WTC11 (cell line): Measurements from ENCODE around the gene TDRD1. TPM values are rescaled to one million over a fixed set of nuclear protein-coding genes. Genes with fewer than 3 reads are reported as not detected.

ENCODE experiments used
- ATAC-seq: fragments of 200-7000 bp; cut with Tn5 transposase; 2 replicates; pipeline ENCODE4 v1.10.0; 2021; ENCODE audit warnings: mild to moderate bottlenecking, moderate library complexity
- CTCF ChIA-PET: fragments of 300-600 bp; sonication (Branson Sonifier 250); formaldehyde crosslinking; loops from one replicate; lab custom pipeline; 2021; ENCODE audit warnings: antibody characterized with exemption; lab: Charles Lee
- POLR2A ChIA-PET: fragments of 350-600 bp; sonication (Branson Sonifier 250); formaldehyde crosslinking; loops from one replicate; lab custom pipeline; 2021; ENCODE audit warnings: antibody characterized with exemption; lab: Charles Lee
- DNase-seq: peaks from one replicate; pipeline ENCODE4 v3.0.0; 2021; ENCODE audit warnings: low spot score
- H3K27ac Mint-ChIP-seq: 2 replicates; pipeline ENCODE4 v1.8.0; 2021; ENCODE audit warnings: mixed read lengths
- H3K27me3 Mint-ChIP-seq: 2 replicates; pipeline ENCODE4 v1.8.0; 2021; ENCODE audit warnings: low read depth, mild to moderate bottlenecking, moderate library complexity, mixed read lengths
- H3K36me3 Mint-ChIP-seq: 2 replicates; pipeline ENCODE4 v1.8.0; 2021; ENCODE audit warnings: mixed read lengths
- H3K4me1 Mint-ChIP-seq: 2 replicates; pipeline ENCODE4 v1.8.0; 2022; ENCODE audit warnings: mixed read lengths
- H3K4me3 Mint-ChIP-seq: 2 replicates; pipeline ENCODE4 v1.8.0; 2021; ENCODE audit warnings: mild to moderate bottlenecking, moderate library complexity, mixed read lengths
- H3K9me3 Mint-ChIP-seq: 2 replicates; pipeline ENCODE4 v1.8.0; 2021; ENCODE audit warnings: mixed read lengths
- EMX1 ChIP-seq: fragments of 250-450 bp; sonication (Bioruptor Pico); IDR thresholded peaks from 2 replicates; pipeline ENCODE4 v1.8.0; 2021; ENCODE audit warnings: mild to moderate bottlenecking
- ESRRA ChIP-seq: sonication (generic); formaldehyde crosslinking; IDR thresholded peaks from 2 replicates; pipeline ENCODE4 v1.8.1; 2022; ENCODE audit warnings: mild to moderate bottlenecking, missing genetic modification reagents, borderline replicate concordance
- KAT7 ChIP-seq: sonication (generic); formaldehyde crosslinking; IDR thresholded peaks from 2 replicates; pipeline ENCODE4 v1.8.1; 2023; ENCODE audit warnings: missing genetic modification reagents, mild to moderate bottlenecking, borderline replicate concordance
- MXD4 ChIP-seq: fragments of 250-450 bp; sonication (Bioruptor Pico); IDR thresholded peaks from 2 replicates; pipeline ENCODE4 v1.8.0; 2021; ENCODE audit warnings: mild to moderate bottlenecking, moderate library complexity, borderline replicate concordance
- NFATC4 ChIP-seq: fragments of 250-450 bp; sonication (Bioruptor Pico); IDR thresholded peaks from 2 replicates; pipeline ENCODE4 v1.9.0; 2021; ENCODE audit warnings: mild to moderate bottlenecking
- NFE2L1 ChIP-seq: sonication (generic); formaldehyde crosslinking; IDR thresholded peaks from 2 replicates; pipeline ENCODE4 v1.8.1; 2023; ENCODE audit warnings: missing genetic modification reagents
- NR1H2 ChIP-seq: sonication (generic); formaldehyde crosslinking; IDR thresholded peaks from 2 replicates; pipeline ENCODE4 v1.9.0; 2021; ENCODE audit warnings: mild to moderate bottlenecking, moderate library complexity, missing genetic modification reagents
- SMAD3 ChIP-seq: sonication (generic); formaldehyde crosslinking; IDR thresholded peaks from 2 replicates; pipeline ENCODE4 v1.8.0; 2022; ENCODE audit warnings: missing genetic modification reagents, mild to moderate bottlenecking, borderline replicate concordance
- SOX15 ChIP-seq: fragments of 250-450 bp; sonication (Bioruptor Pico); IDR thresholded peaks from 2 replicates; pipeline ENCODE4 v1.9.0; 2021; ENCODE audit warnings: mild to moderate bottlenecking
- ZBTB21 ChIP-seq: sonication (generic); formaldehyde crosslinking; IDR thresholded peaks from 2 replicates; pipeline ENCODE4 v1.8.1; 2023; ENCODE audit warnings: mild to moderate bottlenecking, missing genetic modification reagents, borderline replicate concordance
- ZNF138 ChIP-seq: sonication (generic); formaldehyde crosslinking; conservative IDR thresholded peaks from 2 replicates; pipeline ENCODE4 v1.8.1; 2022; ENCODE audit warnings: mild to moderate bottlenecking, moderate library complexity, missing genetic modification reagents
- ZNF263 ChIP-seq: sonication (generic); formaldehyde crosslinking; IDR thresholded peaks from 2 replicates; pipeline ENCODE4 v1.8.1; 2022; ENCODE audit warnings: low read depth, mild to moderate bottlenecking, moderate library complexity, missing genetic modification reagents
- ZNF317 ChIP-seq: sonication (generic); formaldehyde crosslinking; IDR thresholded peaks from 2 replicates; pipeline ENCODE4 v1.8.1; 2023; ENCODE audit warnings: low read depth, mild to moderate bottlenecking, moderate library complexity, missing genetic modification reagents, borderline replicate concordance
- ZNF416 ChIP-seq: fragments of 250-450 bp; sonication (Bioruptor Pico); IDR thresholded peaks from 2 replicates; pipeline ENCODE4 v1.9.0; 2021; ENCODE audit warnings: mild to moderate bottlenecking, inconsistent platforms
- total RNA-seq: library from RNA; stranded (reverse); gene quantifications from 3 replicates; pipeline ENCODE4 v1.2.3, GENCODE V29; 2021
- TF ChIP-seq, protein P1 (sequence below): sonication (generic); formaldehyde crosslinking; IDR thresholded peaks from 2 replicates; pipeline ENCODE4 v1.8.0; 2023; ENCODE audit warnings: missing genetic modification reagents, mild to moderate bottlenecking, borderline replicate concordance
- TF ChIP-seq, protein P2 (sequence below): sonication (generic); formaldehyde crosslinking; IDR thresholded peaks from 2 replicates; pipeline ENCODE4 v1.8.1; 2022; ENCODE audit warnings: low read depth, missing genetic modification reagents, borderline replicate concordance
- TF ChIP-seq, protein P3 (sequence below): sonication (generic); formaldehyde crosslinking; IDR thresholded peaks from 2 replicates; pipeline ENCODE4 v1.8.1; 2023; ENCODE audit warnings: mild to moderate bottlenecking, moderate library complexity, missing genetic modification reagents
- TF ChIP-seq, protein P4 (sequence below): sonication (generic); formaldehyde crosslinking; conservative IDR thresholded peaks from 2 replicates; pipeline ENCODE4 v1.8.1; 2023; ENCODE audit warnings: mild to moderate bottlenecking, low read depth, missing genetic modification reagents, moderate library complexity
- TF ChIP-seq, protein P5 (sequence below): sonication (generic); formaldehyde crosslinking; IDR thresholded peaks from 2 replicates; pipeline ENCODE4 v1.8.0; 2022; ENCODE audit warnings: mild to moderate bottlenecking, missing genetic modification reagents

The TDRD1 gene
- total RNA-seq, 1 experiment from 2014 or later, result 0.70 TPM

DNA sequence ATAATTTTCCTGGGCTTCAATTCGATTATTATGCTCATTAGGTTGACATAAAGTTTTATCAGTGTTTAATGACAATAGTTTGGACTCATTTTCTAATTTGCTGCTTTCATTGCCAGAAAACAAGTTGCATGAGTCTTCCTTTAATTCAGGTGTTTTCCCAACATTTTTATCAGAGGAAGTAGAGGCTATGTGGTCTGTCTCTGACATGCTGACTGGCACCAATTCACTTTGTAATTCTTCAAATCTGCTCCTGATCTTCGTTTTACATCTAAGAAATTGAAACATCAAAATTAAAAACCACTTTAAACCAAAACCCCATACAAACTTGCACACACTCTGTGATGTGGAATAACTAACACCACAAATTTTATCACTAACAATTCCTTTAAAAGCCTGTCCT is 16.1 kb upstream of the TDRD1 start:
- H3K4me1 Mint-ChIP-seq, result peaks cover 36% of the 10 kb centered on the region

DNA sequence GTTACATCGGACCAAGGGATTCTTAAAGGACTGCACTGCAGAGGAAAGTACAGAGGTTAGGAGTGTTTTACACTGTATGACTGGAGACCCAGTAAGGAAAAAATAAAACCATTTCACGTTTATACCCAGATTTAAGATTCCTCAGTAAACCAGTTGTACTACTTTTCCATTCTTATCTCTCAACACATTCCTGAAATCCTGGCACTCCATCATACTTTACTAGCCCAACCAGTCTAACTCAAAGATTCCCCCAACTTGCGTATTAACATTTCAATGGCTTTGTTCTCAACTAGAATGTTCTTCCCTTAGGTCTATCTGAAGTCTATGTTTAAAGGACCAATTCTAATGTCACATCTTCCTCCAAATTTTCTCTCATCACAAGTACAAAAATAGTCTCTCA is 13.1 kb upstream of the TDRD1 start:
- peaks cover 46% of the 10 kb centered on the region for H3K36me3 Mint-ChIP-seq
- TF ChIP-seq NR1H2 (CRISPR knock-in tag), result no peak
- TF ChIP-seq SOX15, result no peak
- TF ChIP-seq SMAD3 (CRISPR knock-in tag), result no peak
- TF ChIP-seq ESRRA, result no peak
- no peak for TF ChIP-seq KAT7 (CRISPR knock-in tag)
- TF ChIP-seq, protein P1, sequence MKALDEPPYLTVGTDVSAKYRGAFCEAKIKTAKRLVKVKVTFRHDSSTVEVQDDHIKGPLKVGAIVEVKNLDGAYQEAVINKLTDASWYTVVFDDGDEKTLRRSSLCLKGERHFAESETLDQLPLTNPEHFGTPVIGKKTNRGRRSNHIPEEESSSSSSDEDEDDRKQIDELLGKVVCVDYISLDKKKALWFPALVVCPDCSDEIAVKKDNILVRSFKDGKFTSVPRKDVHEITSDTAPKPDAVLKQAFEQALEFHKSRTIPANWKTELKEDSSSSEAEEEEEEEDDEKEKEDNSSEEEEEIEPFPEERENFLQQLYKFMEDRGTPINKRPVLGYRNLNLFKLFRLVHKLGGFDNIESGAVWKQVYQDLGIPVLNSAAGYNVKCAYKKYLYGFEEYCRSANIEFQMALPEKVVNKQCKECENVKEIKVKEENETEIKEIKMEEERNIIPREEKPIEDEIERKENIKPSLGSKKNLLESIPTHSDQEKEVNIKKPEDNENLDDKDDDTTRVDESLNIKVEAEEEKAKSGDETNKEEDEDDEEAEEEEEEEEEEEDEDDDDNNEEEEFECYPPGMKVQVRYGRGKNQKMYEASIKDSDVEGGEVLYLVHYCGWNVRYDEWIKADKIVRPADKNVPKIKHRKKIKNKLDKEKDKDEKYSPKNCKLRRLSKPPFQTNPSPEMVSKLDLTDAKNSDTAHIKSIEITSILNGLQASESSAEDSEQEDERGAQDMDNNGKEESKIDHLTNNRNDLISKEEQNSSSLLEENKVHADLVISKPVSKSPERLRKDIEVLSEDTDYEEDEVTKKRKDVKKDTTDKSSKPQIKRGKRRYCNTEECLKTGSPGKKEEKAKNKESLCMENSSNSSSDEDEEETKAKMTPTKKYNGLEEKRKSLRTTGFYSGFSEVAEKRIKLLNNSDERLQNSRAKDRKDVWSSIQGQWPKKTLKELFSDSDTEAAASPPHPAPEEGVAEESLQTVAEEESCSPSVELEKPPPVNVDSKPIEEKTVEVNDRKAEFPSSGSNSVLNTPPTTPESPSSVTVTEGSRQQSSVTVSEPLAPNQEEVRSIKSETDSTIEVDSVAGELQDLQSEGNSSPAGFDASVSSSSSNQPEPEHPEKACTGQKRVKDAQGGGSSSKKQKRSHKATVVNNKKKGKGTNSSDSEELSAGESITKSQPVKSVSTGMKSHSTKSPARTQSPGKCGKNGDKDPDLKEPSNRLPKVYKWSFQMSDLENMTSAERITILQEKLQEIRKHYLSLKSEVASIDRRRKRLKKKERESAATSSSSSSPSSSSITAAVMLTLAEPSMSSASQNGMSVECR (CRISPR knock-in tag), result no peak
- TF ChIP-seq, protein P2, sequence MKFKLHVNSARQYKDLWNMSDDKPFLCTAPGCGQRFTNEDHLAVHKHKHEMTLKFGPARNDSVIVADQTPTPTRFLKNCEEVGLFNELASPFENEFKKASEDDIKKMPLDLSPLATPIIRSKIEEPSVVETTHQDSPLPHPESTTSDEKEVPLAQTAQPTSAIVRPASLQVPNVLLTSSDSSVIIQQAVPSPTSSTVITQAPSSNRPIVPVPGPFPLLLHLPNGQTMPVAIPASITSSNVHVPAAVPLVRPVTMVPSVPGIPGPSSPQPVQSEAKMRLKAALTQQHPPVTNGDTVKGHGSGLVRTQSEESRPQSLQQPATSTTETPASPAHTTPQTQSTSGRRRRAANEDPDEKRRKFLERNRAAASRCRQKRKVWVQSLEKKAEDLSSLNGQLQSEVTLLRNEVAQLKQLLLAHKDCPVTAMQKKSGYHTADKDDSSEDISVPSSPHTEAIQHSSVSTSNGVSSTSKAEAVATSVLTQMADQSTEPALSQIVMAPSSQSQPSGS (CRISPR knock-in tag), result no peak
- TF ChIP-seq, all 79 proteins: peak for 0
- no peaks in the 10 kb centered on the region for H3K27me3 Mint-ChIP-seq
- peak overlapping the region; percentile 73 for H3K27ac Mint-ChIP-seq
- ATAC-seq (peak; percentile 89), DNase-seq (no peak)
- POLR2A ChIA-PET, result no interaction called here
- H3K4me3 Mint-ChIP-seq, result peak overlapping the region; percentile 45
- H3K4me1 Mint-ChIP-seq, result peaks cover 36% of the 10 kb centered on the region
- CTCF ChIA-PET, result no interaction called here
- peaks cover 21% of the 10 kb centered on the region for H3K9me3 Mint-ChIP-seq

More for the DNA sequence above, 16.1 kb upstream of the TDRD1 start:
- POLR2A ChIA-PET, result no interaction called here
- ATAC-seq (no peak), DNase-seq (no peak)
- no peak overlapping the region for H3K4me3 Mint-ChIP-seq
- H3K9me3 Mint-ChIP-seq, result peaks cover 4% of the 10 kb centered on the region
- H3K27me3 Mint-ChIP-seq, result no peaks in the 10 kb centered on the region
- H3K36me3 Mint-ChIP-seq, result peaks cover 21% of the 10 kb centered on the region
- TF ChIP-seq ZNF263 (CRISPR knock-in tag) (no peak), ZBTB21 (no peak), MXD4 (CRISPR knock-in tag) (no peak), ZNF416 (CRISPR knock-in tag) (no peak), NFATC4 (no peak), EMX1 (CRISPR knock-in tag) (no peak), ZNF138 (CRISPR knock-in tag) (no peak), ZNF317 (CRISPR knock-in tag) (no peak), ESRRA (no peak), NFE2L1 (CRISPR knock-in tag) (no peak)
- TF ChIP-seq, protein P3, sequence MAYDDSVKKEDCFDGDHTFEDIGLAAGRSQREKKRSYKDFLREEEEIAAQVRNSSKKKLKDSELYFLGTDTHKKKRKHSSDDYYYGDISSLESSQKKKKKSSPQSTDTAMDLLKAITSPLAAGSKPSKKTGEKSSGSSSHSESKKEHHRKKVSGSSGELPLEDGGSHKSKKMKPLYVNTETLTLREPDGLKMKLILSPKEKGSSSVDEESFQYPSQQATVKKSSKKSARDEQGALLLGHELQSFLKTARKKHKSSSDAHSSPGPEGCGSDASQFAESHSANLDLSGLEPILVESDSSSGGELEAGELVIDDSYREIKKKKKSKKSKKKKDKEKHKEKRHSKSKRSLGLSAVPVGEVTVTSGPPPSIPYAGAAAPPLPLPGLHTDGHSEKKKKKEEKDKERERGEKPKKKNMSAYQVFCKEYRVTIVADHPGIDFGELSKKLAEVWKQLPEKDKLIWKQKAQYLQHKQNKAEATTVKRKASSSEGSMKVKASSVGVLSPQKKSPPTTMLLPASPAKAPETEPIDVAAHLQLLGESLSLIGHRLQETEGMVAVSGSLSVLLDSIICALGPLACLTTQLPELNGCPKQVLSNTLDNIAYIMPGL (CRISPR knock-in tag), result no peak
- TF ChIP-seq, protein P4, sequence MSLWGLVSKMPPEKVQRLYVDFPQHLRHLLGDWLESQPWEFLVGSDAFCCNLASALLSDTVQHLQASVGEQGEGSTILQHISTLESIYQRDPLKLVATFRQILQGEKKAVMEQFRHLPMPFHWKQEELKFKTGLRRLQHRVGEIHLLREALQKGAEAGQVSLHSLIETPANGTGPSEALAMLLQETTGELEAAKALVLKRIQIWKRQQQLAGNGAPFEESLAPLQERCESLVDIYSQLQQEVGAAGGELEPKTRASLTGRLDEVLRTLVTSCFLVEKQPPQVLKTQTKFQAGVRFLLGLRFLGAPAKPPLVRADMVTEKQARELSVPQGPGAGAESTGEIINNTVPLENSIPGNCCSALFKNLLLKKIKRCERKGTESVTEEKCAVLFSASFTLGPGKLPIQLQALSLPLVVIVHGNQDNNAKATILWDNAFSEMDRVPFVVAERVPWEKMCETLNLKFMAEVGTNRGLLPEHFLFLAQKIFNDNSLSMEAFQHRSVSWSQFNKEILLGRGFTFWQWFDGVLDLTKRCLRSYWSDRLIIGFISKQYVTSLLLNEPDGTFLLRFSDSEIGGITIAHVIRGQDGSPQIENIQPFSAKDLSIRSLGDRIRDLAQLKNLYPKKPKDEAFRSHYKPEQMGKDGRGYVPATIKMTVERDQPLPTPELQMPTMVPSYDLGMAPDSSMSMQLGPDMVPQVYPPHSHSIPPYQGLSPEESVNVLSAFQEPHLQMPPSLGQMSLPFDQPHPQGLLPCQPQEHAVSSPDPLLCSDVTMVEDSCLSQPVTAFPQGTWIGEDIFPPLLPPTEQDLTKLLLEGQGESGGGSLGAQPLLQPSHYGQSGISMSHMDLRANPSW (CRISPR knock-in tag), result no peak
- TF ChIP-seq, protein P5, sequence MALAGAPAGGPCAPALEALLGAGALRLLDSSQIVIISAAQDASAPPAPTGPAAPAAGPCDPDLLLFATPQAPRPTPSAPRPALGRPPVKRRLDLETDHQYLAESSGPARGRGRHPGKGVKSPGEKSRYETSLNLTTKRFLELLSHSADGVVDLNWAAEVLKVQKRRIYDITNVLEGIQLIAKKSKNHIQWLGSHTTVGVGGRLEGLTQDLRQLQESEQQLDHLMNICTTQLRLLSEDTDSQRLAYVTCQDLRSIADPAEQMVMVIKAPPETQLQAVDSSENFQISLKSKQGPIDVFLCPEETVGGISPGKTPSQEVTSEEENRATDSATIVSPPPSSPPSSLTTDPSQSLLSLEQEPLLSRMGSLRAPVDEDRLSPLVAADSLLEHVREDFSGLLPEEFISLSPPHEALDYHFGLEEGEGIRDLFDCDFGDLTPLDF (CRISPR knock-in tag), result no peak
- CTCF ChIA-PET, result interaction anchor here (1.0 kb wide), 1 partner anchor 141 kb away, joined by 3 read pairs; no protein-coding TSS in a partner anchor
- H3K27ac Mint-ChIP-seq, result peak overlapping the region; percentile 20; the same call in 1 of the 2 replicates
